MM.1S (cell line): ENCODE data around the gene CYSRT1.

Experiments
- DNase-seq: peaks from one replicate; pipeline ENCODE4 v3.0.0-alpha.2; 2015
- H2AFZ ChIP-seq: fragments of 300-600 bp; sonication (generic); 2 replicates; pipeline ENCODE4 v1.6.0; 2016; ENCODE audit warnings: antibody characterized with exemption, low read length
- H3F3A ChIP-seq: fragments of 300-600 bp; sonication (generic); 2 replicates; pipeline ENCODE4 v1.6.1; 2016; ENCODE audit warnings: mild to moderate bottlenecking, antibody characterized with exemption, low read length, moderate library complexity, mixed read lengths; ENCODE audit not compliant: insufficient read depth
- H3K27ac ChIP-seq: fragments of 300-600 bp; sonication (generic); 2 replicates; pipeline ENCODE4 v1.5.1; 2016; ENCODE audit warnings: mild to moderate bottlenecking, low read length
- H3K27me3 ChIP-seq: fragments of 300-600 bp; sonication (generic); replicated peaks from 2 replicates; pipeline ENCODE4 v1.6.0; 2016; ENCODE audit warnings: low read length; ENCODE audit not compliant: insufficient read depth
- H3K36me3 ChIP-seq: fragments of 300-600 bp; sonication (generic); replicated peaks from 2 replicates; pipeline ENCODE4 v1.6.1; 2016; ENCODE audit warnings: mild to moderate bottlenecking, low read length, mixed read lengths; ENCODE audit not compliant: insufficient read depth
- H3K4me1 ChIP-seq: fragments of 300-600 bp; sonication (generic); 2 replicates; pipeline ENCODE4 v1.6.1; 2016; ENCODE audit warnings: low read length, mixed read lengths
- H3K4me2 ChIP-seq: fragments of 300-600 bp; sonication (generic); 2 replicates; pipeline ENCODE4 v1.6.0; 2016; ENCODE audit warnings: low read depth, low read length
- H3K4me3 ChIP-seq: fragments of 300-600 bp; sonication (generic); 2 replicates; pipeline ENCODE4 v1.5.1; 2016; ENCODE audit warnings: low read length, mixed read lengths
- H3K79me2 ChIP-seq: fragments of 300-600 bp; sonication (generic); 2 replicates; pipeline ENCODE4 v1.6.1; 2016; ENCODE audit warnings: mixed run types, low read length, mixed read lengths
- H3K9ac ChIP-seq: fragments of 300-600 bp; sonication (generic); 2 replicates; pipeline ENCODE4 v1.6.1; 2016; ENCODE audit warnings: low read length, mixed read lengths
- H3K9me2 ChIP-seq: fragments of 300-600 bp; sonication (generic); replicated peaks from 2 replicates; pipeline ENCODE4 v1.6.1; 2016; ENCODE audit warnings: mild to moderate bottlenecking, low read length, mixed read lengths; ENCODE audit not compliant: insufficient read depth
- H3K9me3 ChIP-seq: fragments of 300-600 bp; sonication (generic); replicated peaks from 2 replicates; pipeline ENCODE4 v1.6.1; 2016; ENCODE audit warnings: mild to moderate bottlenecking, low read length, mixed read lengths; ENCODE audit not compliant: insufficient read depth
- H4K20me1 ChIP-seq: fragments of 300-600 bp; sonication (generic); 2 replicates; pipeline ENCODE4 v1.6.1; 2016; ENCODE audit warnings: mild to moderate bottlenecking, low read length, moderate library complexity, mixed read lengths; ENCODE audit not compliant: insufficient read depth
- CTCF ChIP-seq: fragments of 300-600 bp; sonication (generic); IDR thresholded peaks from 2 replicates; pipeline ENCODE4 v1.5.1; 2016; ENCODE audit warnings: antibody characterized with exemption, low read length, mixed read lengths
- EZH2 ChIP-seq: fragments of 300-600 bp; sonication (generic); optimal IDR thresholded peaks from 2 replicates; pipeline ENCODE3; 2017; ENCODE audit warnings: low read depth, mild to moderate bottlenecking, antibody characterized with exemption, low read length, mixed read lengths
- EZH2phosphoT487 ChIP-seq: fragments of 300-600 bp; sonication (generic); IDR thresholded peaks from 2 replicates; pipeline ENCODE4 v1.6.1; 2018; ENCODE audit warnings: antibody characterized with exemption, low read length

Gene CYSRT1

GRCh38 chr9:137218754-137219271 is 6.2 kb upstream of the CYSRT1 start:
- Histone ChIP-seq H3K27me3 (no peaks in the 10 kb centered on the region), H4K20me1 (no peaks in the 10 kb centered on the region), H3K9ac (no peak overlapping the region), H3K4me2 (no peak overlapping the region), H2AFZ (no peak overlapping the region), H3K79me2 (no peaks in the 10 kb centered on the region), H3K9me3 (no peaks in the 10 kb centered on the region), H3K4me3 (no peak overlapping the region), H3K27ac (no peak overlapping the region), H3K9me2 (no peaks in the 10 kb centered on the region), H3F3A (no peaks in the 10 kb centered on the region; the same call in 1 of the 2 replicates), H3K4me1 (no peaks in the 10 kb centered on the region), H3K36me3 (no peaks in the 10 kb centered on the region)
- no peak for DNase-seq
- TF ChIP-seq EZH2phosphoT487, result no peak
- TF ChIP-seq CTCF, result no peak
- no peak for TF ChIP-seq EZH2

GRCh38 chr9:137219757-137220316 is 5.1 kb upstream of the CYSRT1 start:
- no peak for DNase-seq
- TF ChIP-seq CTCF (no peak), EZH2phosphoT487 (no peak), EZH2 (no peak)
- H2AFZ ChIP-seq, result no peak overlapping the region
- no peaks in the 10 kb centered on the region for H3K79me2 ChIP-seq
- H3F3A ChIP-seq, result no peaks in the 10 kb centered on the region; the same call in 1 of the 2 replicates
- no peak overlapping the region for H3K4me3 ChIP-seq
- no peak overlapping the region for H3K27ac ChIP-seq
- no peaks in the 10 kb centered on the region for H3K9me3 ChIP-seq
- no peaks in the 10 kb centered on the region for H3K27me3 ChIP-seq
- H3K4me2 ChIP-seq, result no peak overlapping the region
- no peak overlapping the region for H3K9ac ChIP-seq
- no peaks in the 10 kb centered on the region for H4K20me1 ChIP-seq
- no peaks in the 10 kb centered on the region for H3K36me3 ChIP-seq
- H3K4me1 ChIP-seq, result peaks cover 7% of the 10 kb centered on the region; the same call in 1 of the 2 replicates
- no peaks in the 10 kb centered on the region for H3K9me2 ChIP-seq

- Histone ChIP-seq H3K79me2 (no peaks in the 10 kb centered on the region), H3K4me2 (no peak overlapping the region), H3K4me3 (no peak overlapping the region), H3K9me2 (no peaks in the 10 kb centered on the region), H3K36me3 (no peaks in the 10 kb centered on the region), H3K4me1 (peaks cover 9% of the 10 kb centered on the region; the same call in 1 of the 2 replicates), H3F3A (no peaks in the 10 kb centered on the region; the same call in 1 of the 2 replicates), H4K20me1 (no peaks in the 10 kb centered on the region), H3K27ac (no peak overlapping the region), H2AFZ (no peak overlapping the region), H3K9ac (no peak overlapping the region), H3K27me3 (no peaks in the 10 kb centered on the region), H3K9me3 (no peaks in the 10 kb centered on the region)
- DNase-seq, result no peak
- TF ChIP-seq EZH2 (no peak), EZH2phosphoT487 (no peak)
These were observed 4.5 kb upstream of the CYSRT1 start for GRCh38 chr9:137220317-137221094.
